ENCODE data around the gene TMEM127.
A peak's percentile ranks its signal among the peaks of the same experiment; 100 is the strongest.

TMEM127 gene

GRCh38 chr2:96291751-96292150, 26.0 kb upstream of the TMEM127 start:
- Histone ChIP-seq H3K4me3 (ENCODE audit: low read length) (no peak overlapping the region), H3K4me1 (ENCODE audit: insufficient read depth, low read length) (no peaks in the 10 kb centered on the region), H3K27me3 (ENCODE audit: insufficient read depth, low read length) (no peaks in the 10 kb centered on the region), H3K9me3 (ENCODE audit: insufficient read depth, low read depth, low read length) (no peaks in the 10 kb centered on the region), H3K27ac (ENCODE audit: low read depth, low read length) (no peak overlapping the region), H3K9ac (ENCODE audit: low read depth, low read length) (no peak overlapping the region), H3K36me3 (ENCODE audit: insufficient read depth, low read length) (peaks cover 100% of the 10 kb centered on the region)
- 92% methylated on average over 5 of the region's 5 CpGs for WGBS

GRCh38 chr2:96287273-96287856, 21.6 kb upstream of the TMEM127 start:
- Histone ChIP-seq H3K27me3 (ENCODE audit: insufficient read depth, low read length) (no peaks in the 10 kb centered on the region), H3K27ac (ENCODE audit: low read depth, low read length) (no peak overlapping the region), H3K9ac (ENCODE audit: low read depth, low read length) (no peak overlapping the region), H3K4me3 (ENCODE audit: low read length) (no peak overlapping the region), H3K36me3 (ENCODE audit: insufficient read depth, low read length) (peaks cover 99% of the 10 kb centered on the region), H3K4me1 (ENCODE audit: insufficient read depth, low read length) (no peaks in the 10 kb centered on the region), H3K9me3 (ENCODE audit: insufficient read depth, low read depth, low read length) (no peaks in the 10 kb centered on the region)
- 94% methylated on average over 6 of the region's 6 CpGs for WGBS

GRCh38 chr2:96276787-96277499, 11.1 kb upstream of the TMEM127 start:
- H3K27me3 ChIP-seq (ENCODE audit: insufficient read depth, low read length) = no peaks in the 10 kb centered on the region
- H3K9me3 ChIP-seq (ENCODE audit: insufficient read depth, low read depth, low read length) = no peaks in the 10 kb centered on the region
- H3K27ac ChIP-seq (ENCODE audit: low read depth, low read length) = no peak overlapping the region
- H3K4me3 ChIP-seq (ENCODE audit: low read length) = no peak overlapping the region
- no peaks in the 10 kb centered on the region for H3K4me1 ChIP-seq (ENCODE audit: insufficient read depth, low read length)
- H3K36me3 ChIP-seq (ENCODE audit: insufficient read depth, low read length) = peaks cover 92% of the 10 kb centered on the region
- 95% methylated on average over 21 of the region's 21 CpGs for WGBS
- H3K9ac ChIP-seq (ENCODE audit: low read depth, low read length) = no peak overlapping the region

- Histone ChIP-seq H3K9ac (ENCODE audit: low read depth, low read length) (no peak overlapping the region), H3K4me1 (ENCODE audit: insufficient read depth, low read length) (no peaks in the 10 kb centered on the region), H3K4me3 (ENCODE audit: low read length) (no peak overlapping the region), H3K27ac (ENCODE audit: low read depth, low read length) (no peak overlapping the region), H3K9me3 (ENCODE audit: insufficient read depth, low read depth, low read length) (no peaks in the 10 kb centered on the region), H3K36me3 (ENCODE audit: insufficient read depth, low read length) (peaks cover 88% of the 10 kb centered on the region), H3K27me3 (ENCODE audit: insufficient read depth, low read length) (no peaks in the 10 kb centered on the region)
- 95% methylated on average over 6 of the region's 7 CpGs for WGBS
Measured at GRCh38 chr2:96274355-96275056, 8.7 kb upstream of the TMEM127 start.

GRCh38 chr2:96273763-96274162, 8.0 kb upstream of the TMEM127 start:
- H3K9me3 ChIP-seq (ENCODE audit: insufficient read depth, low read depth, low read length) = no peaks in the 10 kb centered on the region
- H3K4me1 ChIP-seq (ENCODE audit: insufficient read depth, low read length) = no peaks in the 10 kb centered on the region
- no peak overlapping the region for H3K4me3 ChIP-seq (ENCODE audit: low read length)
- H3K27ac ChIP-seq (ENCODE audit: low read depth, low read length) = no peak overlapping the region
- H3K9ac ChIP-seq (ENCODE audit: low read depth, low read length) = no peak overlapping the region
- peaks cover 88% of the 10 kb centered on the region for H3K36me3 ChIP-seq (ENCODE audit: insufficient read depth, low read length)
- 84% methylated on average over 3 of the region's 3 CpGs for WGBS
- no peaks in the 10 kb centered on the region for H3K27me3 ChIP-seq (ENCODE audit: insufficient read depth, low read length)

- no peak overlapping the region for H3K27ac ChIP-seq (ENCODE audit: low read depth, low read length)
- H3K9me3 ChIP-seq (ENCODE audit: insufficient read depth, low read depth, low read length) = no peaks in the 10 kb centered on the region
- no peak overlapping the region for H3K9ac ChIP-seq (ENCODE audit: low read depth, low read length)
- no peak overlapping the region for H3K4me3 ChIP-seq (ENCODE audit: low read length)
- H3K36me3 ChIP-seq (ENCODE audit: insufficient read depth, low read length) = peaks cover 84% of the 10 kb centered on the region
- 90% methylated on average over 3 of the region's 3 CpGs for WGBS
- no peaks in the 10 kb centered on the region for H3K27me3 ChIP-seq (ENCODE audit: insufficient read depth, low read length)
- no peaks in the 10 kb centered on the region for H3K4me1 ChIP-seq (ENCODE audit: insufficient read depth, low read length)
Measured at GRCh38 chr2:96271995-96272394, 6.2 kb upstream of the TMEM127 start.

GRCh38 chr2:96267159-96267971, 1.6 kb upstream of the TMEM127 start:
- Histone ChIP-seq H3K27ac (ENCODE audit: low read depth, low read length) (no peak overlapping the region), H3K9ac (ENCODE audit: low read depth, low read length) (no peak overlapping the region), H3K4me3 (ENCODE audit: low read length) (peak overlapping the region; percentile 96), H3K27me3 (ENCODE audit: insufficient read depth, low read length) (no peaks in the 10 kb centered on the region), H3K36me3 (ENCODE audit: insufficient read depth, low read length) (peaks cover 42% of the 10 kb centered on the region), H3K4me1 (ENCODE audit: insufficient read depth, low read length) (peaks cover 8% of the 10 kb centered on the region), H3K9me3 (ENCODE audit: insufficient read depth, low read depth, low read length) (no peaks in the 10 kb centered on the region)
- 80% methylated on average over 12 of the region's 12 CpGs for WGBS

GRCh38 chr2:96265349-96265839, 403 bp downstream of the TMEM127 start:
- Histone ChIP-seq H3K27me3 (ENCODE audit: insufficient read depth, low read length) (no peaks in the 10 kb centered on the region), H3K27ac (ENCODE audit: low read depth, low read length) (peak overlapping the region; percentile 76; the same call in 1 of the 2 replicates), H3K4me1 (ENCODE audit: insufficient read depth, low read length) (peaks cover 13% of the 10 kb centered on the region), H3K4me3 (ENCODE audit: low read length) (peak overlapping the region; percentile 96), H3K36me3 (ENCODE audit: insufficient read depth, low read length) (peaks cover 27% of the 10 kb centered on the region), H3K9me3 (ENCODE audit: insufficient read depth, low read depth, low read length) (no peaks in the 10 kb centered on the region), H3K9ac (ENCODE audit: low read depth, low read length) (peak overlapping the region; percentile 66)
- under 1% methylated on average over 49 of the region's 49 CpGs for WGBS

GRCh38 chr2:96264656-96265348, 995 bp downstream of the TMEM127 start:
- Histone ChIP-seq H3K9me3 (ENCODE audit: insufficient read depth, low read depth, low read length) (no peaks in the 10 kb centered on the region), H3K27ac (ENCODE audit: low read depth, low read length) (no peak overlapping the region), H3K27me3 (ENCODE audit: insufficient read depth, low read length) (no peaks in the 10 kb centered on the region), H3K9ac (ENCODE audit: low read depth, low read length) (peak overlapping the region; percentile 66), H3K4me1 (ENCODE audit: insufficient read depth, low read length) (peaks cover 16% of the 10 kb centered on the region), H3K36me3 (ENCODE audit: insufficient read depth, low read length) (peaks cover 24% of the 10 kb centered on the region), H3K4me3 (ENCODE audit: low read length) (peak overlapping the region; percentile 96)
- 25% methylated on average over 33 of the region's 33 CpGs for WGBS

GRCh38 chr2:96264086-96264485, 1.7 kb downstream of the TMEM127 start:
- no peaks in the 10 kb centered on the region for H3K9me3 ChIP-seq (ENCODE audit: insufficient read depth, low read depth, low read length)
- no peaks in the 10 kb centered on the region for H3K27me3 ChIP-seq (ENCODE audit: insufficient read depth, low read length)
- H3K36me3 ChIP-seq (ENCODE audit: insufficient read depth, low read length) = peaks cover 19% of the 10 kb centered on the region
- no peak overlapping the region for H3K27ac ChIP-seq (ENCODE audit: low read depth, low read length)
- H3K4me3 ChIP-seq (ENCODE audit: low read length) = no peak overlapping the region
- H3K4me1 ChIP-seq (ENCODE audit: insufficient read depth, low read length) = peaks cover 16% of the 10 kb centered on the region
- H3K9ac ChIP-seq (ENCODE audit: low read depth, low read length) = no peak overlapping the region
- 92% methylated on average over 4 of the region's 4 CpGs for WGBS
